GM12874 (cell line): ENCODE measurements around the gene TSHR.

Source experiments
- CTCF ChIP-seq: IDR thresholded peaks from 2 replicates; pipeline ENCODE4 v1.5.1; 2011; ENCODE audit warnings: low read depth, mild to moderate bottlenecking, control low read depth, low read length, moderate library complexity; ENCODE audit not compliant: insufficient read depth

The TSHR gene

GRCh38 chr14:81170829-81171195 lies 215.4 kb downstream of the TSHR start:
- TF ChIP-seq CTCF: no peak

GRCh38 chr14:81172353-81172752 lies 216.9 kb downstream of the TSHR start:
- TF ChIP-seq CTCF: no peak

GRCh38 chr14:81172881-81173280 lies 217.5 kb downstream of the TSHR start:
- no peak for TF ChIP-seq CTCF

GRCh38 chr14:81176241-81176640 lies 220.8 kb downstream of the TSHR start:
- no peak for TF ChIP-seq CTCF

GRCh38 chr14:81177225-81177624 lies 221.8 kb downstream of the TSHR start:
- TF ChIP-seq CTCF: no peak

- no peak for TF ChIP-seq CTCF
Measured at GRCh38 chr14:81178063-81178462, 222.6 kb downstream of the TSHR start.

GRCh38 chr14:81179631-81180030 lies 224.2 kb downstream of the TSHR start:
- TF ChIP-seq CTCF: no peak
